ENCODE data around the gene LAMA3.

- TF ChIP-seq CTCF (IDR thresholded peaks at IDR 0.05 in 8 of 11, conservative IDR thresholded peaks at IDR 0.05 in 3 of 11), result no peak
- no peak for TF ChIP-seq POLR2A (IDR thresholded peaks at IDR 0.05)
Observed at GRCh38 chr18:23793051-23793450, 103.8 kb downstream of the LAMA3 start.

All from spleen (tissue), 7 donors.